ENCODE results near the gene TBX4.

TBX4 gene

GRCh38 chr17:61455324-61456060 is 3.3 kb downstream of the TBX4 start:
- in situ Hi-C loops (cut with MboI; ENCODE audit: low pct_unique_long_range_greater_than_20kb, low sequenced_read_pairs, unreplicated experiment) = loop anchor here (10.0 kb wide), 1 partner anchor 61 kb away; the partner anchor contains the start of gene TBX2
- DNase-seq (ENCODE audit: low spot score) = no peak
- no peak for TF ChIP-seq CTCF (IDR thresholded peaks at IDR 0.05; ENCODE audit: extremely low read depth, insufficient read depth, missing control alignments)

- TF ChIP-seq CTCF (IDR thresholded peaks at IDR 0.05; ENCODE audit: extremely low read depth, insufficient read depth, missing control alignments) = no peak
- in situ Hi-C loops (cut with MboI; ENCODE audit: low pct_unique_long_range_greater_than_20kb, low sequenced_read_pairs, unreplicated experiment) = loop anchor here (10.0 kb wide), 1 partner anchor 61 kb away; the partner anchor contains the start of gene TBX2
- DNase-seq (ENCODE audit: low spot score) = no peak
Measured at GRCh38 chr17:61456061-61456681, 3.9 kb downstream of the TBX4 start.

GRCh38 chr17:61456688-61457225 is 4.5 kb downstream of the TBX4 start:
- in situ Hi-C loops (cut with MboI; ENCODE audit: low pct_unique_long_range_greater_than_20kb, low sequenced_read_pairs, unreplicated experiment) = loop anchor here (10.0 kb wide), 1 partner anchor 62 kb away; the partner anchor contains the start of gene TBX2
- no peak for TF ChIP-seq CTCF (IDR thresholded peaks at IDR 0.05; ENCODE audit: extremely low read depth, insufficient read depth, missing control alignments)
- DNase-seq (ENCODE audit: low spot score) = no peak

DNA sequence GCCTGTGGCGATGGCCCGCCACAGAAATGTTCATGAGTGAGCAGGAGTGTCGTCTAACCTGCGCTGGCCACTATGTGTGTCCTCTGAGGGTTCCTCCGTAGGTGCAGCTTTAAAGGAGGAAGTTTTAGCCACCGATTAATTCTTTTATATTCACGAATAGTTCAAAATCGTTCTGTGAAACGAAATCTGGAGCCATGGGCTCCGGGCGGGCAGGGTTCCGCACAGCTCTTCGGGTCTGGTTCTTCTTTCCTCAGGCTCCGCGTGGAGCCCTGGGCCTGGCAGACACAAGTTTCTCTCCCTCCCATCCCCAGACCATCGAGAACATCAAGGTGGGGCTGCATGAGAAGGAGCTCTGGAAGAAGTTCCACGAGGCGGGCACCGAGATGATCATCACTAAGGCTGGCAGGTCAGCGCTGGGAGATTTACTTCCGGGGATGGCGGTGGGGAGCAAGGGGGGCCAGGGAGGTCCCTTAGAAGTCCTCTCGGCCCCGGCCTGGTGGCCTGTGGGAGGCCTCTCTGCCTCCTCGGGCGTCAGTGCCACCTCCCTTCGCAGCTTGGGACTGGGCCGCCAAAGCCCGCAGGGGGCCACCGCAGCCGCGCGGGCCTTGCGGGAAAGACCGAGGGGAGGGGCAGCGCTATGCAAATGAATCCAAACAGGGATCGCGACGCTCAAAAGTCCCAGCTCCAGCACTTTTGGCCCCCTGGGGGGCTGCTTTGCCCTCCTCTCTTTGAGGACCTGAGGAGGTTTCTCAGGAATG is 5.2 kb downstream of the TBX4 start:
- in situ Hi-C loops (cut with MboI; ENCODE audit: low pct_unique_long_range_greater_than_20kb, low sequenced_read_pairs, unreplicated experiment) = loop anchor here (10.0 kb wide), 1 partner anchor 63 kb away; the partner anchor contains the start of gene TBX2
- no peak for DNase-seq (ENCODE audit: low spot score)
- no peak for TF ChIP-seq CTCF (IDR thresholded peaks at IDR 0.05; ENCODE audit: extremely low read depth, insufficient read depth, missing control alignments)

- no peak for TF ChIP-seq CTCF (IDR thresholded peaks at IDR 0.05; ENCODE audit: extremely low read depth, insufficient read depth, missing control alignments)
- no peak for DNase-seq (ENCODE audit: low spot score)
- in situ Hi-C loops (cut with MboI; ENCODE audit: low pct_unique_long_range_greater_than_20kb, low sequenced_read_pairs, unreplicated experiment) = loop anchor here (10.0 kb wide), 1 partner anchor 63 kb away; the partner anchor contains the start of gene TBX2
Measured at GRCh38 chr17:61458000-61458399, 5.8 kb downstream of the TBX4 start.
